HepG2 (cell line): ENCODE measurements around the gene GSG1. TPM values are rescaled to one million over a fixed set of nuclear protein-coding genes. Genes with fewer than 3 reads are reported as not detected.
A peak's percentile ranks its signal among the peaks of the same experiment; 100 is the strongest.

Experiments
- FOXP1 ChIP-seq, 2 experiments: fragments of 450-650 bp in 1 of 2; IDR thresholded peaks; 2 replicates each; pipeline ENCODE4 v1.6.1; 2017 to 2018; ENCODE audit warnings: antibody characterized with exemption in 1 of 2
- MAZ ChIP-seq, 2 experiments: sonication (generic) in 1 of 2; formaldehyde crosslinking in 1 of 2; IDR thresholded peaks; 2 replicates each; pipeline versions ENCODE4 v1.5.0 to v1.6.1; 2012 to 2020; ENCODE audit warnings: low read depth in 2 of 2, mild to moderate bottlenecking in 2 of 2, borderline replicate concordance in 1 of 2, improper control_type of control experiment in 1 of 2, low read length in 1 of 2, missing genetic modification reagents in 1 of 2, moderate library complexity in 1 of 2
- ZBTB20 ChIP-seq: sonication (generic); formaldehyde crosslinking; IDR thresholded peaks from 2 replicates; pipeline ENCODE4 v1.8.1; 2023; ENCODE audit warnings: missing genetic modification reagents, low read depth, mild to moderate bottlenecking, borderline replicate concordance
- ZNF12 ChIP-seq: sonication (generic); formaldehyde crosslinking; IDR thresholded peaks from 2 replicates; pipeline ENCODE4 v1.5.0; 2020; ENCODE audit warnings: missing genetic modification reagents
- ZNF468 ChIP-seq: sonication (generic); formaldehyde crosslinking; IDR thresholded peaks from 2 replicates; pipeline ENCODE4 v1.8.0; 2022; ENCODE audit warnings: mild to moderate bottlenecking, moderate library complexity, missing genetic modification reagents
- ZSCAN29 ChIP-seq: sonication (generic); formaldehyde crosslinking; conservative IDR thresholded peaks from 2 replicates; pipeline ENCODE4 v1.4.0; 2020; ENCODE audit warnings: mild to moderate bottlenecking, missing genetic modification reagents
- polyA plus RNA-seq, 8 experiments: library from polyadenylated mRNA; depleted of rRNA in 3 of 8; stranded (reverse) in 7 of 8; unstranded in 1 of 8; fragments of >200 nt; fragmentation: Illumina TruSeq in 4 of 8; extraction: Trizol in 4 of 8; gene quantifications; 2 replicates each; pipeline versions ENCODE4 v1.2.1 to v1.2.3, GENCODE V29; 2011 to 2016; ENCODE audit warnings: low read depth in 4 of 8, missing spikeins in 1 of 8, mixed read lengths in 1 of 8; ENCODE audit not compliant: insufficient read depth in 1 of 8
- total RNA-seq, 5 experiments: library from RNA; depleted of rRNA; stranded (reverse); fragments of >200 nt; fragmentation: Illumina TruSeq; extraction: Trizol; gene quantifications; 2 replicates each; pipeline ENCODE4 v1.2.3, GENCODE V29; 2016; ENCODE audit warnings: low read depth in 1 of 5
- TF ChIP-seq, protein P1 (sequence below), 2 experiments: sonication (generic) in 1 of 2; formaldehyde crosslinking in 1 of 2; IDR thresholded peaks; 2 replicates each; pipeline versions ENCODE4 v1.4.0 to v1.6.1; 2018 to 2020; ENCODE audit warnings: missing genetic modification reagents in 2 of 2, borderline replicate concordance in 1 of 2, low read depth in 1 of 2, mild to moderate bottlenecking in 1 of 2, missing biosample characterization in 1 of 2
- TF ChIP-seq, protein P2 (sequence below): sonication (generic); formaldehyde crosslinking; IDR thresholded peaks from 2 replicates; pipeline ENCODE4 v1.5.0; 2020; ENCODE audit warnings: missing genetic modification reagents
- TF ChIP-seq, protein P3 (sequence below): sonication (generic); formaldehyde crosslinking; IDR thresholded peaks from 2 replicates; pipeline ENCODE4 v1.4.0; 2020; ENCODE audit warnings: mild to moderate bottlenecking, missing genetic modification reagents
- TF ChIP-seq, protein P4 (sequence below): sonication (generic); formaldehyde crosslinking; IDR thresholded peaks from 2 replicates; pipeline ENCODE4 v1.9.0; 2021; ENCODE audit warnings: missing genetic modification reagents, mild to moderate bottlenecking, borderline replicate concordance
- TF ChIP-seq, protein P5 (sequence below): IDR thresholded peaks from 2 replicates; pipeline ENCODE4 v1.6.1; 2016; ENCODE audit warnings: mild to moderate bottlenecking

The GSG1 gene
- total and polyA plus RNA-seq, 2 of the 13 experiments (the other 11 are each of a cell fraction or from before 2014, with no cell fraction given): not detected

DNA sequence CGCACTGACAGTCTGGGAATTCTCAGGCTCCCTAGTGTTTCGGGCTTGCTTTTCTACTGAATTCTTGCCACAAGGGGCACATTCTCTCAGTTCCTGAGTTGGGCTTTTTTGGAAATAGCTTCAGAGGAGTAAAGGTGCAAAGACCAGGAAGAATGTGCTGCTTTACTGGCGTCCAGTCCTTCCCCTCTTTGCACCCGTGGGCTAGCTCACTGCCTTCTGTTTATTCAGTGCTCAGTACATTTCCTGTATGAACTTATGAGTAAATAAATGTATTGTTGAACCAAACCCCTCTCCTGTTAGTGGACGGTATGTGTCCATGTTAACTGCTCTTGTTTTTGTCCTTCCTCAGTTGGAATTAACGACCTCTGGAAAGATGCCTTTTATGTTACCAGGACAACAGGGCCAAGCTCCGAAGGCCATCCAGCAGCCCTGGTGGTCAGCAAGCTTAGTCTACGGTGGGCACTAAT, 24.0 kb downstream of the GSG1 start (continued):
- TF ChIP-seq, protein P1, sequence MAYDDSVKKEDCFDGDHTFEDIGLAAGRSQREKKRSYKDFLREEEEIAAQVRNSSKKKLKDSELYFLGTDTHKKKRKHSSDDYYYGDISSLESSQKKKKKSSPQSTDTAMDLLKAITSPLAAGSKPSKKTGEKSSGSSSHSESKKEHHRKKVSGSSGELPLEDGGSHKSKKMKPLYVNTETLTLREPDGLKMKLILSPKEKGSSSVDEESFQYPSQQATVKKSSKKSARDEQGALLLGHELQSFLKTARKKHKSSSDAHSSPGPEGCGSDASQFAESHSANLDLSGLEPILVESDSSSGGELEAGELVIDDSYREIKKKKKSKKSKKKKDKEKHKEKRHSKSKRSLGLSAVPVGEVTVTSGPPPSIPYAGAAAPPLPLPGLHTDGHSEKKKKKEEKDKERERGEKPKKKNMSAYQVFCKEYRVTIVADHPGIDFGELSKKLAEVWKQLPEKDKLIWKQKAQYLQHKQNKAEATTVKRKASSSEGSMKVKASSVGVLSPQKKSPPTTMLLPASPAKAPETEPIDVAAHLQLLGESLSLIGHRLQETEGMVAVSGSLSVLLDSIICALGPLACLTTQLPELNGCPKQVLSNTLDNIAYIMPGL (CRISPR knock-in tag; IDR thresholded peaks at IDR 0.05; ENCODE audit: borderline replicate concordance in 1 of 2, low read depth in 1 of 2): peak in 1 of 2 experiments; percentile 54; a peak in 1 of 4 replicates
- TF ChIP-seq MAZ (IDR thresholded peaks at IDR 0.05; ENCODE audit: borderline replicate concordance, low read depth, low read length): no peak
- TF ChIP-seq MAZ (CRISPR knock-in tag; IDR thresholded peaks at IDR 0.05; ENCODE audit: low read depth): no peak
- TF ChIP-seq ZNF12 (CRISPR knock-in tag): peak; percentile 81; the same call in 1 of the 2 replicates
- TF ChIP-seq ZSCAN29: no peak
- TF ChIP-seq, protein P2, sequence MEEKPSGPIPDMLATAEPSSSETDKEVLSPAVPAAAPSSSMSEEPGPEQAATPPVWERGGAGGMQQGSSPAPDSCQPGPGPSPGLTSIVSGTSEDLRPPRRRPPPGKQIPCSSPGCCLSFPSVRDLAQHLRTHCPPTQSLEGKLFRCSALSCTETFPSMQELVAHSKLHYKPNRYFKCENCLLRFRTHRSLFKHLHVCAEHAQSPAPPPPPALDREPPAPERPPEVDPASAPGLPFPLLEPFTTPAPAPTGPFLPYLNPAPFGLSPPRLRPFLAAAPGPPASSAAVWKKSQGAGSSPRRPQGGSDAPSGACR (CRISPR knock-in tag): no peak
- TF ChIP-seq, protein P3, sequence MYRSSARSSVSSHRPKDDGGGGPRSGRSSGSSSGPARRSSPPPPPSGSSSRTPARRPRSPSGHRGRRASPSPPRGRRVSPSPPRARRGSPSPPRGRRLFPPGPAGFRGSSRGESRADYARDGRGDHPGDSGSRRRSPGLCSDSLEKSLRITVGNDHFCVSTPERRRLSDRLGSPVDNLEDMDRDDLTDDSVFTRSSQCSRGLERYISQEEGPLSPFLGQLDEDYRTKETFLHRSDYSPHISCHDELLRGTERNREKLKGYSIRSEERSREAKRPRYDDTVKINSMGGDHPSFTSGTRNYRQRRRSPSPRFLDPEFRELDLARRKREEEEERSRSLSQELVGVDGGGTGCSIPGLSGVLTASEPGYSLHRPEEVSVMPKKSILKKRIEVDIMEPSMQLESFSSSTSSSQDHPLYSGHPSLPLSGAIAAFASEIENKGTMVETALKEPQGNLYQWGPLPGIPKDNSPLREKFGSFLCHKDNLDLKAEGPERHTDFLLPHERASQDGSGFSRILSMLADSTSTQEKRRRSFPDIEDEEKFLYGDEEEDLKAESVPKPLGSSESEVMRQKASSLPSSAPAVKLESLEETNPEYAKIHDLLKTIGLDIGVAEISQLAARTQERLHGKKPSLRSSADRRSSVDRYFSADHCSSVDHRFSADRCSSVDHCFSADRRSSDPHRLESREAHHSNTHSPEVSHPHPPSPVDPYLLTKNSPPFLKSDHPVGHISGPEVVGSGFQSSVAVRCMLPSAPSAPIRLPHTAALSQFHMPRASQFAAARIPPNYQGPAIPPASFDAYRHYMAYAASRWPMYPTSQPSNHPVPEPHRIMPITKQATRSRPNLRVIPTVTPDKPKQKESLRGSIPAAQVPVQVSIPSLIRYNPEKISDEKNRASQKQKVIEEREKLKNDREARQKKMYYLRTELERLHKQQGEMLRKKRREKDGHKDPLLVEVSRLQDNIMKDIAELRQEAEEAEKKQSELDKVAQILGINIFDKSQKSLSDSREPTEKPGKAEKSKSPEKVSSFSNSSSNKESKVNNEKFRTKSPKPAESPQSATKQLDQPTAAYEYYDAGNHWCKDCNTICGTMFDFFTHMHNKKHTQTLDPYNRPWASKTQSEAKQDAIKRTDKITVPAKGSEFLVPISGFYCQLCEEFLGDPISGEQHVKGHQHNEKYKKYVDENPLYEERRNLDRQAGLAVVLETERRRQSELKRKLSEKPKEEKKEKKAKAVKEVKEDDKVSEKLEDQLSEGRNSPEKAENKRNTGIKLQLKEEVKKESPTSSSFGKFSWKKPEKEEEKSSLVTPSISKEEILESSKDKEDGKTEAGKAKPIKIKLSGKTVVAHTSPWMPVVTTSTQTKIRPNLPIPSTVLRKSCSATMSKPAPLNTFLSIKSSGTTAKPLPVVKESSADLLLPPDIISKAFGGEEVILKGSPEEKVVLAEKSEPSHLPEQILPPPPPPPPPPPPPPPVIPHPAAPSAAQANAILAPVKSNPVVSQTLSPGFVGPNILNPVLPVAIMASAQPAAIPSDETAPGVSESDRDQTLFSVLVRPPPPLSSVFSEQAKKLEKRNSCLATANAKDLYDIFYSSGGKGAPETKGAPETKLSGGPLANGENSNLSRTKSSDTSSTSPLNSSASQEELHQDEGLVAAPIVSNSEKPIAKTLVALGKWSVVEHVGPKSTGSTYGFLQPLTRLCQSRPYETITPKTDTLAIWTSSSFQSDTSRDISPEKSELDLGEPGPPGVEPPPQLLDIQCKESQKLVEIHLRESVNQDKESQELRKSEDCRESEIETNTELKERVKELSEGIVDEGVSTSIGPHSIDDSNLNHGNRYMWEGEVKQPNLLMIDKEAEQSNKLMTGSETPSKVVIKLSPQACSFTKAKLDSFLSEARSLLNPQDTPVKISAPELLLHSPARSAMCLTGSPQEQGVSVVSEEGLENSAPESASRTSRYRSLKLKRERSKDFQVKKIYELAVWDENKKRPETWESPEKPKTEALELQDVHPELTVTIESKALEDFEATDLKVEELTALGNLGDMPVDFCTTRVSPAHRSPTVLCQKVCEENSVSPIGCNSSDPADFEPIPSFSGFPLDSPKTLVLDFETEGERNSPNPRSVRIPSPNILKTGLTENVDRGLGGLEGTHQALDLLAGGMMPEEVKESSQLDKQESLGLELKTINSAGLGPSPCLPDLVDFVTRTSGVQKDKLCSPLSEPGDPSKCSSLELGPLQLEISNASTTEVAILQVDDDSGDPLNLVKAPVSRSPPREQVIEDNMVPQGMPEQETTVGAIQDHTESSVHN (CRISPR knock-in tag): no peak
- peak; percentile 98; the same call in 1 of the 2 replicates for TF ChIP-seq ZBTB20 (CRISPR knock-in tag)
- TF ChIP-seq, protein P4, sequence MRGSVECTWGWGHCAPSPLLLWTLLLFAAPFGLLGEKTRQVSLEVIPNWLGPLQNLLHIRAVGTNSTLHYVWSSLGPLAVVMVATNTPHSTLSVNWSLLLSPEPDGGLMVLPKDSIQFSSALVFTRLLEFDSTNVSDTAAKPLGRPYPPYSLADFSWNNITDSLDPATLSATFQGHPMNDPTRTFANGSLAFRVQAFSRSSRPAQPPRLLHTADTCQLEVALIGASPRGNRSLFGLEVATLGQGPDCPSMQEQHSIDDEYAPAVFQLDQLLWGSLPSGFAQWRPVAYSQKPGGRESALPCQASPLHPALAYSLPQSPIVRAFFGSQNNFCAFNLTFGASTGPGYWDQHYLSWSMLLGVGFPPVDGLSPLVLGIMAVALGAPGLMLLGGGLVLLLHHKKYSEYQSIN (CRISPR knock-in tag): no peak
- TF ChIP-seq FOXP1 (IDR thresholded peaks at IDR 0.05): no peak
- peak; percentile 69 for TF ChIP-seq FOXP1 (CRISPR knock-in tag; IDR thresholded peaks at IDR 0.05)
- TF ChIP-seq ZNF468: no peak
- TF ChIP-seq, protein P5, sequence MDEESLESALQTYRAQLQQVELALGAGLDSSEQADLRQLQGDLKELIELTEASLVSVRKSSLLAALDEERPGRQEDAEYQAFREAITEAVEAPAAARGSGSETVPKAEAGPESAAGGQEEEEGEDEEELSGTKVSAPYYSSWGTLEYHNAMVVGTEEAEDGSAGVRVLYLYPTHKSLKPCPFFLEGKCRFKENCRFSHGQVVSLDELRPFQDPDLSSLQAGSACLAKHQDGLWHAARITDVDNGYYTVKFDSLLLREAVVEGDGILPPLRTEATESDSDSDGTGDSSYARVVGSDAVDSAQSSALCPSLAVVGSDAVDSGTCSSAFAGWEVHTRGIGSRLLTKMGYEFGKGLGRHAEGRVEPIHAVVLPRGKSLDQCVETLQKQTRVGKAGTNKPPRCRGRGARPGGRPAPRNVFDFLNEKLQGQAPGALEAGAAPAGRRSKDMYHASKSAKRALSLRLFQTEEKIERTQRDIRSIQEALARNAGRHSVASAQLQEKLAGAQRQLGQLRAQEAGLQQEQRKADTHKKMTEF (CRISPR knock-in tag): peak; percentile 68; the same call in 1 of the 2 replicates
